ENCODE measurements around the gene SUV39H2. TPM values are rescaled to one million over a fixed set of nuclear protein-coding genes. Genes with fewer than 3 reads are reported as not detected.
"Not testable (repeated sequence)": the region's sequence is repeated elsewhere in the genome, so short reads cannot be mapped to it uniquely, and the experiment has no call there.

The SUV39H2 gene
- total RNA-seq, 1 donor from 2014 or later, result 7.9 TPM

- DNase-seq (ENCODE audit: low spot score); intact Hi-C loops (cut with DNase I): not testable (repeated sequence)
These were observed 14.2 kb upstream of the SUV39H2 start for GRCh38 chr10:14864466-14864865.

GRCh38 chr10:14864871-14865270 lies 13.8 kb upstream of the SUV39H2 start:
- DNase-seq (ENCODE audit: low spot score); intact Hi-C loops (cut with DNase I): not testable (repeated sequence)

DNA sequence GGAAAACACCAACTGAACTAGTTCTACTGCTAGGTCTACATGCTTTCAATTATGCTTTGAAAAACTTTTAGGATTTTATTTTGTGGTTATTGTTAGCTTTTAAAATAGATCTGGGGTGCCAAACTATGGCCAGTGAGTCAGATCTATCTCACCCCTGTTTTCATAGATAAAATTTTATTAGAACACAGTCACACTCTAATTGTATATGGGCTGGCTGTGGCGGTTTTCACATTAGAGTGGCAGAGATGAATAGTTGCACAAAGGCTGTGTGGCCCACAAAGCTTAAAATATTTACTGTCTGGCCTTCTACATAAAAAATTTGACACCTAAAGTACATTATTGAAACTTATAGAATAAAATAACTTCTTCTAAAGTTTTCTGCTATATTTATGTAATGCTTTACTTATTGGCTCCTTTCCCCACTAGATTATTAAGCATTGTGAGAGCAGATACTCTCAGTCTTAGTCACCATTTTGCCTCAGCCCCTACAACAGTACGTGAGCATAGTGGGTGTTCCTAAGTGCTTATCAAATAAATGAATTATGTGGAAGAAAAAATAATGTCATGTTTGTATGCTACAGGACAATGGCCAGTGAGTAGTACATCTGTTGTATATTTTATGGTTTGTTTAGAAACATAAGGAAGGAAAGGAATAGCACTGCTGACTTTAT lies 5.4 kb upstream of the SUV39H2 start:
- no peak for DNase-seq (ENCODE audit: low spot score)
- intact Hi-C loops (cut with DNase I), result no loop called here

- intact Hi-C loops (cut with DNase I), result loop anchor here (5.0 kb wide), 2 partner anchors 81 to 274 kb away; partner anchors contain the start of gene MEIG1
- no peak for DNase-seq (ENCODE audit: low spot score)
These were observed 2.7 kb upstream of the SUV39H2 start for GRCh38 chr10:14875941-14876340.

GRCh38 chr10:14876764-14877163 lies 1.9 kb upstream of the SUV39H2 start:
- DNase-seq (ENCODE audit: low spot score), result no peak
- intact Hi-C loops (cut with DNase I), result loop anchor here (5.0 kb wide), 2 partner anchors 81 to 274 kb away; partner anchors contain the start of gene MEIG1

GRCh38 chr10:14879124-14879927 lies 660 bp downstream of the SUV39H2 start:
- intact Hi-C loops (cut with DNase I), result loop anchor here (2.0 to 5.0 kb wide), 3 partner anchors 41 to 277 kb away; partner anchors contain the start of genes CDNF, HSPA14, MEIG1 and MSANTD7
- DNase-seq (ENCODE audit: low spot score), result no peak

DNA sequence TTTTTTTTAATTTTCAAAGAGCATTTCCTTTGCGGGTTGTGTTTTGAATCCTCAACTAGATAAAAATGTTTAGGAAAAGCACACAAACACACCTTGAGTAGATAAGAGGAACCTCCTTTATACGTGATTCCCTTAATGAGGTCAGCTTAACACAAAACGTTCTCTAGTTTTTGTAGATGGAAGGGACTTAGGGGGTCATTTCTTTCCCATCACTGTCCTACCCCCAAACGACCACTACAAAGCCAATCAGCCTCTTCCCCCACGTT lies 1.2 kb downstream of the SUV39H2 start:
- no peak for DNase-seq (ENCODE audit: low spot score)
- intact Hi-C loops (cut with DNase I), result loop anchor here (2.0 to 5.0 kb wide), 3 partner anchors 41 to 278 kb away; partner anchors contain the start of genes CDNF, HSPA14, MEIG1 and MSANTD7

GRCh38 chr10:14880229-14880628 lies 1.6 kb downstream of the SUV39H2 start:
- no peak for DNase-seq (ENCODE audit: low spot score)
- intact Hi-C loops (cut with DNase I), result no loop called here

DNA sequence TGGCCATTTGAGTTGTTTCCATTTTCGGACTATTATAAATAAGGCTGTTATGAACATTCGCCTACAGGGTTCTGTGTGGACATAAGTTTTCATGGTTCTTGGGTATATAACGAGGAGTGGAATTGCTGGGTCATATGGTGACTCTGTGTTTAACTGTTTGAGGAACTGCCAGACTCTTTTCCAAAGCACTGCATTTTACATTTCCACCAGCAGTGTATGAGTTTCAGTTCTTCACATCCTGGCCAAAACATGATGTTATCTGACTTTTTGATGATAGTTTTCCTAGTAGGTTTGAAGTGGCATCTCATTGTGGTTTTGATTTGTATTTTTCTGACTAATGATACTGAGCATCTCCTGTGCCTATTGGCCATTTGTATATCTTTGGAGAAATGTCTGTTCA lies 5.4 kb downstream of the SUV39H2 start:
- DNase-seq (ENCODE audit: low spot score), result no peak
- intact Hi-C loops (cut with DNase I), result no loop called here

DNA sequence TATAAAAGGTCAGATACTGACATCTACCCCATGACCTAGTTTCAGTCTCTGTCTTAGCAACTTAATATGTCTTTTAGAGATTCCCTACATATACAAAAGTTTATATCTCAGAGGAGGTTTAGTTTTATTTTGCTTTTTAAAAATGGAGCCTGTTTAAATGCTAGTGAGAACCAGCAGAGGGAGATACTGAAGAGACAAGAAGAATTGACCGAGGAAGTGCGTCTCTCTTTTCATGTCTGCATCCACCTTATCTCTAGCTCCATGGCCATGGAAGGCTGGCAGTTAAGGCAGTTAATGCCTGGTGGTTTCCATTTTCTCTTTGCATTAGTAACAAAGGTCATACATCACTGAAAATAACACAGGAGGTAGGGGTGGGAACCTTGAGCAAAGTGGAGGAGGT lies 10.7 kb downstream of the SUV39H2 start:
- intact Hi-C loops (cut with DNase I), result no loop called here
- DNase-seq (ENCODE audit: low spot score), result no peak

DNA sequence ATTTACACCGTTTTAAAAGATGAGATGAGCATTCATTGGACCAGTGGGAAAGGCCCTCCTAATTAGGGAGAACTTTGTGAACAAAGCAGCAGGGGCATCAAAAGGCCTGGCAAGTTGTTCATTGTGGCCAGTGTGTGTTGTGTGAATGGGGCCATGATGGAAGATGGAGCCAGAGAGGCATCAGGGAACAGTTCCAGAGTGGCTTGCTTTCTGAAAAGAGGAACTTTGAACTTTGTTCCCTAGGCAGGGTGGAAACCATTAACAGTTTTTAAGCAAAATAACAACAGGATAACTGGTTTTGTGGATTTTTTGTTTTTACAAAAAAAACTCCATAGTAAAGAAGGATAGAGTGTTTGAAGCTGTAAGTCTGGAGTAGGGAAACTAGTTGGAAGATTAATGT lies 12.5 kb downstream of the SUV39H2 start:
- intact Hi-C loops (cut with DNase I), result no loop called here
- DNase-seq (ENCODE audit: low spot score), result no peak

GRCh38 chr10:14904316-14904732 lies 25.7 kb downstream of the SUV39H2 start:
- no peak for DNase-seq (ENCODE audit: low spot score)
- intact Hi-C loops (cut with DNase I), result no loop called here

DNA sequence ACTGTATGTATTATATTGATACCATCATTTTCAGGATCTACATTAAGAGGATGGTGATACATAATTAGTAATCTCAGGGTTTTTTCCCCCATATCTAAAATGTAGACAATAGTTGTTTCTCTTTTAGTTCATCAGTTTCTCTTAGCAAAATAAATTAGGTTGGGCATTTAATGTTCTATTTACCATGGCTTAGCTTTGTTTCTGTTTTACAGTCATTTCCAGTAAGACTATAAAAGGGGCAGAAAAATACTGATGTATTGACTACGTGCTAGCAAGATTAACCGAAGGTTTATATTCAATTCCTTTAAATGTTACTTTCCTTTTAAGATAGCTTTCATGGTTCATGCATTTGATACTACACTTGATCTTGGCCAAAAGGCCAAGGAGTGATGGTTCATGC lies 26.2 kb downstream of the SUV39H2 start:
- intact Hi-C loops (cut with DNase I), result no loop called here
- no peak for DNase-seq (ENCODE audit: low spot score)

DNA sequence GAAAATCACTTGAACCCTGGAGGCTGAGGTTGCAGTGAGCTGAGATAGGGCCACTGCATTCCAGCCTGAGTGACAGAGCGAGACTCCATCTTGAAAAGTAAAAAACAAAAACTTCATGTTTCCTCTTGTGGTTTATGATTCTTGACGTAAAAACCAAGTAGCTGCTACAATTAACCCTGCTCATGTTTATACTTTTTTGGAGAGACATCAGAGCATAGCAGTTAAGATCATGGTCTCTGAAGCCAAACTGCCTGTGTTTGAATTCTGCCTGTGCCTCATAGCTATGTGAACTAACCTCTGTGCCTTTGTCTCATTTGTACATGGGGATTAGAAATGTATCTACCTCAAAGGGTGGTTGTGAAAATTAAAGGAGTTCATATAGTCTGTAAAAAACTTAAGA lies 27.2 kb downstream of the SUV39H2 start:
- intact Hi-C loops (cut with DNase I), result no loop called here
- no peak for DNase-seq (ENCODE audit: low spot score)

- intact Hi-C loops (cut with DNase I), result no loop called here
- no peak for DNase-seq (ENCODE audit: low spot score)
These were observed 28.1 kb downstream of the SUV39H2 start for GRCh38 chr10:14906765-14907164.

DNA sequence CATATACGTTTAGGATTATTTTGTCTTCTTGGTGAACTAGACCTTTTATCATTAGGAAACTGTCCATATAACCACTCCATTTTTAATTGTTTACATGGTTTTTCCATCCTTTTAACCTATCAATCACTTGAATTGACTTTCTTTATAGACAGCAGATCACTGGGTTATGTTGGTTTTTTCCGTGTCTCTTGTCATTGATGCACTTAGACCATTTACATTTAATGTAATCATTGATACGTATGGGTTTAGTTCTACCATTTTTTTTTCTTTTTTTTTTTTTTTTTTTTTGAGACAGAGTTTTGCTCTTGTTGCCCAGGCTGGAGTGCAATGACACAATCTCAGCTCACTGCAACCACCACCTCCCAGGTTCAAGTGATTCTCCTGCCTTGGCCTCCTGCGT lies 28.9 kb downstream of the SUV39H2 start:
- intact Hi-C loops (cut with DNase I); DNase-seq (ENCODE audit: low spot score): not testable (repeated sequence)

DNA sequence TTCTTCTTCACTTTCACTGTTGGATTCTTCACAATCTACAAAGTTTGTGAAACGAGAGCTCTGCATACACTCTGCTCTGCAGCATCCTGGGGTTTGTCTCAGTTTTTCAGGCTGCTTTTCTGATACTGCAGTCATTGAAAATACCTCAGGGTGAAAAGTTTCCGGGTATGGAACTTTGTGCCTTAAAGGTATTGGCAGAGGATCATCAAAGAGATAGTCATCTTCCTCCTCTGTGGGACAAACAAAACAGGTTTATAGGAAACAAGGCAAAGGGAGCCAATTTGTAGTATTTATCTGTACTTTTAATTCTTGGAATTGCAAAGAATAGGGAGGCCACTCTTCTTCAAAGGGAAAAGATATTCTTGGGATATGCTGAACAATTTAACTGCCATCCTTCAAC lies 30.4 kb downstream of the SUV39H2 start:
- DNase-seq (ENCODE audit: low spot score), result no peak
- intact Hi-C loops (cut with DNase I), result no loop called here

DNA sequence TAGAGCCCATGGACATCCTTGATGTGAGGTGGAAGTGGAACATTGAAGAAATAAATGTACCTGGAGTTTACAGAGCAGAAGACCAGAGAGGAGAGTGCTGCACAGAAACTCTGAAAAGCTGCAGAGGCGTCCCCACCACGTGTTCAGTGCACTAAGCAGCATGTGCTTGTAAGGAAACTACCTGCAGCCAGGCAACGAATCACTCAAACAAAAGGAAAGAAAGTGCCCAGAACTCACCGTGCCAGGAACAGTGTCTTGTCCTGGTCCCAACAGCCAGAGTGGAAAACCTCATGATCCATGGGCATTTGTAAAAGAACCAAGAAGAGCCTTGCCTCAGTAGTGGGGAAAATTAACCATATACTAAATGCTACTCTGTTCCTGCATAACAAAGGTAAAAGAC lies 32.3 kb downstream of the SUV39H2 start:
- intact Hi-C loops (cut with DNase I), result no loop called here
- no peak for DNase-seq (ENCODE audit: low spot score)

GRCh38 chr10:14911801-14912200 lies 33.1 kb downstream of the SUV39H2 start:
- no peak for DNase-seq (ENCODE audit: low spot score)
- intact Hi-C loops (cut with DNase I), result no loop called here

- intact Hi-C loops (cut with DNase I), result no loop called here
- no peak for DNase-seq (ENCODE audit: low spot score)
These were observed 37.9 kb downstream of the SUV39H2 start for GRCh38 chr10:14916600-14916999.

DNA sequence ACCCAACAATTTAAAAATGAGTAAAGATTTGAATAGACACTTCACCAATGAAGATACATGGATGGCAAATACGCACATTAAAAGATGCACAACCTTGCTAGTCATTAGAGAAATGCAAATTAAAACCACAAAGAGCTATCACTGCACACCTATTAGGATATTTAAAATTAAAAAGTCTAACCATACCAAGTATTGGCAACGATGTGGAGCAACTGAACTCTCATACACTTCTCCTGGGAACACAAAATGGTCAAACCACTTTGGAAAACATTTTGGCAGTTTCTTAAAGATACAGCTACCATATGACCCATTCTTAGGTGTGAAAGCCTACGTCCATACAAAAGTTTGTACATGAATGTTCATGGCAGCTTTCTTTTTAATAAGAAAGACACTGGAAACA lies 39.2 kb downstream of the SUV39H2 start:
- intact Hi-C loops (cut with DNase I), result no loop called here
- DNase-seq (ENCODE audit: low spot score), result no peak
